Measurements from ENCODE around the gene SHROOM3.

- TF ChIP-seq CTCF (IDR thresholded peaks at IDR 0.05) (no peak), POLR2A (IDR thresholded peaks at IDR 0.05) (no peak)
These were observed 27.4 kb upstream of the SHROOM3 start for GRCh38 chr4:76407440-76408119.

Data from body of pancreas (tissue), 4 donors.